Activated CD8-positive, alpha-beta memory T cell treated with anti-CD3 and anti-CD28 coated beads for 1 hour (primary cell): ENCODE data around the gene NSMCE1.

Source experiments
- DNase-seq, 2 donors: peaks; one replicate each; pipeline ENCODE4 v3.0.0-alpha.2; 2020; ENCODE audit warnings: low read depth in 1 of 2; ENCODE audit errors: extremely low read depth in 1 of 2

NSMCE1 gene

GRCh38 chr16:27268376-27269299, at the start of gene NSMCE1:
TSS of gene NSMCE1 (minus strand) at chr16:27268772. CDS start at chr16:27257570, 11,202 bp downstream.
- DNase-seq = peak; percentile 94 to 95

DNA sequence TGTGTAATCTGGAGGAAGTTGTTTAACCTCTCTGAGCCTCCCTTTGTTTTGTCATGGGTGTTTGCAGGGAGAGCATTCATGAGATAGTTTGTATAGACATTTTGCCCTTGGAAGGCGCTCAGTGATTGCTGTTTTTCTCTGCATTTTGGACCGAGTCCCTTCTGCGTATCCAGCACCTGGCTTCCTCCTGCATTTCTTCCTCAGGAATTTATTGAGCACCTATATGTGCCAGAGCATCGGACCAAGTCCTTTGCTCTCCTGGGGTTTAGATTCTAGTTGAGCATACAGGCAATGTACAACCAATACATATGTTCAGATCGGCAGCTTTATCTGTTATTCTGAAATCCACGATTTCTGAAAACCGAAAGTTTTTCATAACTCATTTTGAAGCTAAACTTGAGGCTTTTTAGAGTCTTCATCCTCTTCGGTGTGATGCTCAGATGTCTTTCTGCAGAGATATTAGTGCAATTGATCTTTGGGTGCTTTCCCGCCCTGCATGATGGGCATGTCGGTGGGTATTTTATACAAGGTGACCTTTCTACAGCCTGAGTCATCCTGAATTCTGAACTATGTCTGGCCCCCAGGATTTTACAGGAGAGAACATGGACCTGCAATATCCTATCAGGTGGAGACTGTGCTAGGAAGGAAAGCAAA, 49.3 kb upstream of the NSMCE1 start:
- no peak for DNase-seq

GRCh38 chr16:27317320-27317719, 48.7 kb upstream of the NSMCE1 start:
- DNase-seq = no peak

- no peak for DNase-seq
These were observed 47.6 kb upstream of the NSMCE1 start for GRCh38 chr16:27316038-27316680.

DNA sequence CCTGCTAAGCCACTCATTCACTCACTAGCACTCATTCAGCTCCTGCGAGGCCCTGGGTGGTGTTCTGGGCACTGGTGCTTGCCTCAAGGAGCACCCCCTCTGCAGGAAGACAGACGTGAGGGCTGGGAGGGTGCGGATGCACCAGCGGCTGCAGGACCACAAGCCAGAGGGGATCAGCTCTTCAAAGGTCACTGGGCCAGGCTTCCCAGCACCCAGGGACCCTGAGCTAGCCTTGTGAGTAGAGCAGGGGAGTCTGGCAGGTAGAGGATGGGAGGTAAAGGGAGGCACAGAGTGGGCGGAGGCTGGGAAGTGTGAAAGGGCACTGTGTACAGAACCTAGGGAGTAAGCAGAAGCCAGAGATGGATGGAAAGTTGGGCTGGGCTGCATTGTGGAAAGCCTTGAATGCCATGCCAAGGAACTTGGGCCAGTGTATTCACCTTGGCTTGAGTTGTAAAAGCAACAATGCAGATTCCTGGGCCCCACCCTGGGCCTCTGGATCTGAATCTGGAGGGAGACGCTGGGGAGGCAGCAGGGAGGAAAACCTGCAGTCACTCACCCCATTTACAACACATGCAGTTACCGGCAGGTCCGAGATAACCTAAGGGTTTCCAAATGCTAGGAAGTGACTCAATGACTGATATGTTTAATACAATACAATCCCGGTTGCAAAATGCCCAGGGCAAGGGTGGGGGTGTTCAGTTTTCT, 46.9 kb upstream of the NSMCE1 start:
- DNase-seq = no peak

- DNase-seq = no peak
These were observed 46.4 kb upstream of the NSMCE1 start for GRCh38 chr16:27314986-27315332.

- no peak for DNase-seq
These were observed 45.7 kb upstream of the NSMCE1 start for GRCh38 chr16:27314161-27314723.

DNA sequence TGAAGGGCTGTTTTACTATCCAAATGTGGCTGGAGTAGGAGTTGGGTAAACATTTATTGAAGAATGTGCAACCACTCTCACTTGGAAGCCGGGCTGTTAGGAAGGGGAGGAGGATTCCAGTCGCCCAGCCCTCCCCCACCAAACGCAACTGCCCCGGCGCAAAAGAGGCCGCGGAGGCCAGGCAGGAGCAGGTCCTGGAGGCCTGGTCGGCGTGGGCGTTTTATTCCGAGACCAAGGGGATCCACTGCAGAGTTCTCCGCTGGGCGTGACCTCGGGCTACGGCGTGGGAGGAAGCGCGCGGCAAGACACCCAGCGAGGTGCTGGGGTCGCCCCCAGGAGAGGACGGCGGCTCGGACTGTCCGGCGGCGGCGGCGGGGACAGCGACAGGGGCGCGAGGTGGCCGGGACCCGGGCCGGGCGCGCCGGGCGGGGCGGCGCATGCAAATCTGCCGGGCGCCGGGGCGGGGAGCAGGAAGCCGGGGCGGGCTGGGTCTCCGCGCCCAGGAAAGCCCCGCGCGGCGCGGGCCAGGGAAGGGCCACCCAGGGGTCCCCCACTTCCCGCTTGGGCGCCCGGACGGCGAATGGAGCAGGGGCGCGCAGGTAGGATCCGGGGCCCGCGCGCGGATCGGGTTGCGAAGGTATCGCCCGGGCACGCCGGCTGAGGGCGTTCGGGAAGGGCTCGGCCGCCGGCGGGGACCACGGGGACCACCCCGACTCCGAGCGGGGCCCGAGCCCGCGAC, 45.0 kb upstream of the NSMCE1 start, which contains the start of gene IL4R:
IL4R (plus strand) TSS at position 553 of the 739 bp plus-strand sequence. CDS start 26,230 bp downstream, outside the sequence.
- peak in 1 of 2 donors; percentile 54 for DNase-seq

DNA sequence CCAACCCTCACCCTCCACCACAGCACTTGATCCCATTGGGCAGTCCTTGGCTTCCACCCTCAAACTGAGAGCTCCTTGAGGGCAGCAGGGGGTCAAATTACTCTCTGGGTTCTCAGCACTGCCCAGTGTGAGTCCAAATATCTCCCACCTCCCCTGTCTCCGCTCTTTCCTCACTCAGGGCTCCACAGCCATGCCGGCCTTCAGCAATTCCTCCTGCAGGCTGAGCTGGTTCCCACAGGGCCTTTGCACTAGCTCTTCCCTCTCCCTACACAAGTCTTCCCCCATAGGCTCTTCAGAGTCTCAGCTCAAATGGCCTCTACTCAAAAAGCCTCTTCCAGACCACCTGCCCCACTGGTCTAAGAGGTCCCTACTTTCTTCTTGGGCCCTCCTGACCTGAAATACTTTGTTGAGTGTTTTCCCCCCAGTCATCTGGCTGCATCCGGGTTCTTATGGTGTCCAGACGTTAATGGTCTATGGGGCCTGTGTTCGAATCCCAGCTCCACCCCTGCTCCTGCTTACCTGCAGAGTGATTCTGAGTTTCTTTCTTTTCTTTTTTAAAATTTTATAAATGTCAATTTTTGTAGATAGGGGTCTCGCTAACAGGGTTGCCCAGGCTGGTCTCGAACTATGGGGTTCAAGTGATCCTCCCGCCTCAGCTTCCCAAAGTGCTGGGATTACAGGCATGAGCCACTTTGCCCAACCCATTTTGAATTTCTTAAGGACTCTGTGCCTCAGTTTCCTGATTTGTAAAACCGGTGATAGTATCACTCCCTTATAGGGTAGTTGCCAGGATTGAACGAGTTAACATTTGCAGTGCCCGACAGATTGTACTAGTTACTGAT, 44.2 kb upstream of the NSMCE1 start:
- no peak for DNase-seq

DNA sequence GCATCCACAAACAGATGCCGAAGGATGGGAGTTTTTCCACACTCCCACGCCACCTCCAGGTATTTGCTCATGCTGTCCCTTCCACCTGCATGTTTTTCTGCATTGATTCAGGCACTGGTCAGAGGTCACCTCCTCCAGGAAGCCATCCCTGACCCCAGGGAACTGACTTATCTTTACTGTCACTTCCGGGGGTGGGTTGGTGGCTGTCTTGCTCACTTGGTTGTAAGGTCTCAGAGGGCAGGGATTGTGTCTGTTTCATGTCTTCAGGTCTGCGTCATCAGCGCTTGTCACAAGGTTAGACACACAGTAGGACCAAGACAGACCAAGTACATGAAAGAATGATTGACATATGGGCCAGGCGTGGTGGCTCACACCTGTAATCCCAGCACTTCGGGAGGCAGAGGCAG, 43.3 kb upstream of the NSMCE1 start:
- DNase-seq = no peak

GRCh38 chr16:27311448-27311830, 42.9 kb upstream of the NSMCE1 start:
- no peak for DNase-seq

DNA sequence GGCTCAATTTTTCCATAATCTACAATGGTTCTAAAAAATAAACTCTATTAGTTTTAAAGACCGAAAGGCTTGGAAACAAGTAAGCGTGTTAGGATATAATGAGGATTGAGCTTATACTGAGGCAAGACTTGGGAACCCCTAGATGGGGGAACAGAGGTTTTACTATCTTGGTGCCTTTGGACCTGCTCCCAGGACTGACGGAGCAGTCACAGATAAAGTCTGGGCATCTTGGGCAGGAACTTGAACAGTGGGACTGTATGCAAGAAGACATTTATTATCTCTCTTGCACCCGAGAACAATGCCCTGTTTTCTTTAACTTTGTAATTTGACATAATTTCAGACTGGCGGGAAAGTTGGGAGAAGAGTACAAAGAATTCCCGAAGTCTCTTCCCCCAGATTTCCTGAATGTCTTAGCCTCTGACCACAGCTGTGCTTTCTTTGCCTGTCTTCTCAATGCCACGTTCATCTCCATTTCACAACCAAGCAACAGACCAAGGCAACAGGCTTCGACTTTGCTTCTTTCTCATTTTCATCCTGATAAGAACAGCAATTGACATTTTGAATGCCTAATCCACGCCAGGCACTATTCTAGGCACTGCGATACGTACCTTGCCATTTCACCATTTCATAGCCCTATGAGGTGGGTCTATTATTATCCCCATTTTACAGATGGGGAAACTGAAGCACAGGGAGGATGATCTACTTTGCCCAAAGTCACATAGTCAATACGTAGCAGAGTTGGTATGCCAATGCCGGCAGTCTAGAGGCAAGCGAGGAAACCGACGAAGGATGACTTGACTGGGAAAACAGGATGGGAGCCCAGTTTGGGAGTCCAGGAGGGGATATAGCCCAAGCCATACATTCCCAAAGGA, 42.2 kb upstream of the NSMCE1 start:
- no peak for DNase-seq

DNA sequence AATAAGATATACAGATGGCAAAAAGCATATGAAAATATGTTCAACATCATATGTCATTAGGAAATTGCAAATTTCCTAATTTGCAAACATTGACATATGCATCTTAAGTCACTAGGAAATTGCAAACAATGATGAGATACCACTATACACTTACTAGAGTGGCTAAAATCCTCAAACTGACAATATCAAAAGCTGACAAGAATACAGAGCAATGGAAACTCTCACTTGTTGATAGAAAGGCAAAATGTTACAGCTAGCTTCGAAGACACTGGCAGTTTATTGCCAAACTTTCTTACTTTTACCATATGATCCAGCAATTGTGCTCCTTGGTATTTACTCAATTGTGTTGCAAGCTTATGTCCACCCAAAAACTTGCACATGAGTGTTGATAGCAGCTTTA, 40.2 kb upstream of the NSMCE1 start:
- DNase-seq = no peak

- DNase-seq = no peak
These were observed 37.4 kb upstream of the NSMCE1 start for GRCh38 chr16:27305839-27306442.

GRCh38 chr16:27304881-27305745, 36.5 kb upstream of the NSMCE1 start:
- DNase-seq = no peak

GRCh38 chr16:27304102-27304501, 35.5 kb upstream of the NSMCE1 start:
- no peak for DNase-seq
